HG03432 (cell line): ENCODE results near the gene ATXN1.

Experiments
- ATAC-seq: cut with Tn5 transposase; IDR thresholded peaks from one replicate; pipeline ENCODE4 v1.9.1; 2021; ENCODE audit warnings: mild to moderate bottlenecking, moderate library complexity; ENCODE audit not compliant: unreplicated experiment

ATXN1 gene

GRCh38 chr6:16683641-16684194 lies 77.5 kb downstream of the ATXN1 start:
- ATAC-seq, result no peak

GRCh38 chr6:16681260-16681873 lies 79.9 kb downstream of the ATXN1 start:
- no peak for ATAC-seq

GRCh38 chr6:16679050-16679449 lies 82.2 kb downstream of the ATXN1 start:
- no peak for ATAC-seq

- no peak for ATAC-seq
Observed at GRCh38 chr6:16677458-16677857, 83.8 kb downstream of the ATXN1 start.

- no peak for ATAC-seq
Observed at GRCh38 chr6:16676978-16677377, 84.3 kb downstream of the ATXN1 start.

GRCh38 chr6:16676376-16676775 lies 84.9 kb downstream of the ATXN1 start:
- ATAC-seq, result no peak

- no peak for ATAC-seq
Observed at GRCh38 chr6:16674801-16675392, 86.4 kb downstream of the ATXN1 start.

GRCh38 chr6:16673011-16673797 lies 88.1 kb downstream of the ATXN1 start:
- ATAC-seq, result no peak

GRCh38 chr6:16671302-16672289 lies 89.7 kb downstream of the ATXN1 start:
- ATAC-seq, result no peak

- peak; percentile 70 for ATAC-seq
Observed at GRCh38 chr6:16670617-16671051, 90.6 kb downstream of the ATXN1 start.

GRCh38 chr6:16670183-16670582 lies 91.1 kb downstream of the ATXN1 start:
- ATAC-seq, result peak; percentile 65

GRCh38 chr6:16669227-16669626 lies 92.0 kb downstream of the ATXN1 start:
- no peak for ATAC-seq

GRCh38 chr6:16667509-16667908 lies 93.8 kb downstream of the ATXN1 start:
- ATAC-seq, result no peak

GRCh38 chr6:16665992-16666391 lies 95.3 kb downstream of the ATXN1 start:
- ATAC-seq, result no peak

GRCh38 chr6:16665182-16665581 lies 96.1 kb downstream of the ATXN1 start:
- ATAC-seq, result no peak

GRCh38 chr6:16663901-16664300 lies 97.4 kb downstream of the ATXN1 start:
- no peak for ATAC-seq

- ATAC-seq, result peak; percentile 55
Observed at GRCh38 chr6:16660157-16660497, 101.1 kb downstream of the ATXN1 start.

GRCh38 chr6:16659466-16660156 lies 101.6 kb downstream of the ATXN1 start:
- ATAC-seq, result peak; percentile 37

GRCh38 chr6:16658348-16659034 lies 102.8 kb downstream of the ATXN1 start:
- no peak for ATAC-seq
